Stimulated activated CD4-positive, alpha-beta T cell treated with anti-CD3 and anti-CD28 coated beads, Interleukin-1b, Interleukin-23, amount 100 ng/mL, for 24 hours (primary cell): ENCODE measurements around the gene RPH3AL.

Experiments
- DNase-seq, 4 experiments: peaks; one replicate each; pipeline ENCODE4 v3.0.0-alpha.2; 2020; ENCODE audit warnings: low read depth in 4 of 4, low spot score in 1 of 4

Gene RPH3AL

DNA sequence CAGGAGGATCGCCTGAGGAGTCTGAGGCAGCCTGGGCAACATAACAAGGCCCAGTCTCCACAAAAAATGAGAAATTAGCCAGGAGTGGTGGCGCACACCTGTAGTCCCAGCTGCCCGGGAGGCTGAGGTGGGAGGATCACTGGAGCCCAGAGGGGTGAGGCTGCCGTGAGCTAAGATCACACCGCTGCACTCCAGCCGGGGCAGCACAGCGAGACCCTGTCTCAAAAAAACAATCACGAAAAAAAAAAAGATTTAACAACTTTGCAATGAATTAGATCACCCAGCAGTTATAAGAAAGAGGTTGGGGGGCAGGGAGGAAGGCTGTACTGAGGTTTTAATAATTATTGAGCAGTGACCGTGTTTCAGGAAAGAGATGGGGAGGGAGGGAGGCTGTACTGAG is 49.4 kb downstream of the RPH3AL start:
- no peak for DNase-seq

DNA sequence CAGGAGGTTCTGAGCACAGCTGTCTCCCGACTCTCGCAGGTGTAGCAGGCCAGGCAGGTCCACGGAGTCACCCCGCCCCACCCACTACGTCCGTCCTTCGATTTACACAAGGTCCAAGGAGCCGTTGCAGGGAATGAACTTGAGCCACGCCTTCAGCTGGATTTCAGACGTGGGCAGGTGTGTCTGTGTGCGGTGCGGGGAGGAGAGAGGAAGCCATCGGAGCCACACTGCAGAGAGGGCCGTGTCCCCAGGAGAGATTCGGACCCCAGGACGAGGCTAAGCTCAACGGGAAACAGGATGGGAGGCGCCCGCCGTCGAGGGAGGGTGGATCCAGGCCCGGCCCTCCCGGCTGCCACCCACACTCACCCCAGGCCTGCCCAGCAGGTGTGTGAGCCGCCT is 50.3 kb downstream of the RPH3AL start:
- DNase-seq: no peak

DNA sequence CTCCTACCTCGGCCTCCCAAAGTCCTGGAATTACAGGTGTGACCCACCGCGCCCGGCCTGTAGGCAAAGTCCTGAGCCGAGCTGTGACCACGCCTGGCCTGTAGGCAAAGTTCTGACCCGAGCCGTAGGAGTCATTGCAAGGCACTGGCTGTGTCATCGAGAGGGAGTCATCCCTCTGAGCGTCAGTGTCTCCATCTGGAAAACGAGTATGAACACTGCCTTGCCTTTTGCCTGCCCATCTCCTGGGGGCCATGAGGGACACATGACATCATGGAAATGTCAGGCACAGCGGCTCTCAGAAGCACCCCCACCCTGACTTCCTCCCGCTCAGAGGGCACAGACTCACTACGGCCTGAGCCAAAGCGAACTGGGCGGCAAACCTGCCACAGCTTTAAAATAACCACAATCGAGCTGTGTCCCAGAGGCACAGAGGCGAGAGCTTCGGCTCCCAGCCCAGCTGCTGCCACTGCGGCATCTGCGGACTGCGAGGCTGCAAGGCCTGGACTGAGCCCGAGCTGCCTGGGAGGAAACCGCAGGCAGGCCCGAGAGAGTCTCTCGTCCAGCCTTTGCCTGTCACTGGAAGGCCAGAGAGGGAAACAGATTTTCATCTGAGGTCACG is 50.8 kb downstream of the RPH3AL start:
- no peak for DNase-seq

DNA sequence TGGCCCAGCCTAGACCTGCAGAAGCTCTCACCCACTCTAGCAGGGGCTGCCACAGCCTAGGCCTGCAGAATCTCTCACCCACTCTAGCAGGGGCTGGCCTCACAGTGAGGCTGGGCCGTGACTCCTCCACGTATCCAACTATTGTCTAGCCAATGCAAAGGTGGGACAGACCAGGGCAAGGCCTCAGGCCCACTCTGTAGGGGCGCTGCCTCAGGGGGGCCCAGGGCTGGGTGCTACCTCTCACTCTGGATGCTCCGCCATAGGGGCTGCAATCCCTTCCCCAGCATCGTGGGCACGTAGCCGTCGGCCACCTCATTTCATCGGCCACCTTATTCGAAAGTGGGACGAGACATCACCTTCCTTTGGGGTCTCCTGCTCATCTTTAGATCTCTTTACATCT is 51.7 kb downstream of the RPH3AL start:
- no peak for DNase-seq

DNA sequence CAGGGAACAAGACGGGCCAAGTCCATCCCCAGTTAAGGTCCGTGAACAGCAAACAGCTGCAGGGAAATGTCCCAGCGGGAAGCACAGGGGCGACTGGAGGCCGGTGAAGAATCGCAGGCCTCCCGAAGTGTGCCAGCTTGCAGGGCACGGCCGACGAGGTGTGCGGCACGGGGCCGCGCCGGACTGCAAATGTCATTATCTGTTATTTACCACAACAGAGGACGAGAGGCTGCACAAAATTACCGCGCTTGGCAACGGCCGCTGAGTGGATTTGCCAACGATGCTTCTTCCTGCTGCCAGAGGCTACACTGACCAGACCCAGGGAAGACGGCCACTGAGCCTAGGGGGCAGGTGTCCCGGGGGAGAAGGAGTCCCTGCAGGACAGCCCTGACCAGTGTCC is 53.1 kb downstream of the RPH3AL start:
- DNase-seq: no peak

DNA sequence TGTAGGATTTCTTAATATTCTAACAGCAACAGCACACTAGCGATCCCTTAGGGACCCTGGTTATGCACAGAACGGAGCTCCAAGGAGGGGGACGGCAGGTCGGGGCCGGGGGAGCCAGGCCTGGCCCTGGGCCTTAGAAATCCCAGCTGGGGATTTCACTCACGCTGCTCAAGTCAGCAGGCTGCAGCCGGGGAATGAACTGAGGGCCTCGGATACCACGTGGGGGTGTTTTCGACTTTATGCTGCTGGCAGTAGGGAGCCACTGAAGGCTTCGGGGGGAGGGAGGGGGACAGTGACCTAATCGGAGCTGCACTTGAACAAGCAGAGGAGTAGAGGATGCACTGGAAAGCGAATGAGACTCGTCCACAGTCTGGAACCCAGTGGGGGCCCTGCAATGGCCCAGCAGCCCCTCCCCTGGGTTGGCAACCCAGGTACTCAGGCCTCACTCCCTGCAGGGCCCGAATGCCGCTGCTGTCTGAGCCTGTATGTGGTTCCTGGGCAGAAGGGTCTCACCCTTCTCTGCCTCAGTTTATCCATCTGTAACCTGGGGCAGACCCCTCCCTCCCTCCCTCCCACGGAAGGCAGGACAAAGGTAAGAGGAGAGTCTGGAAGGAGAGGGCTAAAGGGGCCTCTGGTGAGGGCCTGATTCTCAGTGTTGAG is 53.7 kb downstream of the RPH3AL start:
- DNase-seq: no peak

DNA sequence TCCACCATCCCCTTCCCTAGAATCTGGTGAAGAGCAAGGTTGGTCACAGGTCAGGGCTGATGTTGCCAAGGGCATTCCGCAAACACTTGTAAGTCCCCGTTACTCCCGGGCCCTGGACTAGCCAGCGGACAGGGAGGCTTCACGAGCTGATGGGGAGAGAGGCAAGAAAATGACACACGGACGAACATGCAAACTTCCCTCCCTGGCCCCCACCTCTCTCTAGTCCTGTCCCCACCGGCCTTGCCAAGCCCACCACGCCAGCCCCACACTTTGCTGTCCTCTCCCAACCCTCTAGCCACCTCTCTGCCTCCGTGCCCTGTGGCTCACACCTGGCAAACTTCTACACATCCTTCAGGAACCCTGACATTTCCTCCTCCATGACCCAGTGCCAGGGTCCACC is 54.8 kb downstream of the RPH3AL start:
- DNase-seq: no peak

DNA sequence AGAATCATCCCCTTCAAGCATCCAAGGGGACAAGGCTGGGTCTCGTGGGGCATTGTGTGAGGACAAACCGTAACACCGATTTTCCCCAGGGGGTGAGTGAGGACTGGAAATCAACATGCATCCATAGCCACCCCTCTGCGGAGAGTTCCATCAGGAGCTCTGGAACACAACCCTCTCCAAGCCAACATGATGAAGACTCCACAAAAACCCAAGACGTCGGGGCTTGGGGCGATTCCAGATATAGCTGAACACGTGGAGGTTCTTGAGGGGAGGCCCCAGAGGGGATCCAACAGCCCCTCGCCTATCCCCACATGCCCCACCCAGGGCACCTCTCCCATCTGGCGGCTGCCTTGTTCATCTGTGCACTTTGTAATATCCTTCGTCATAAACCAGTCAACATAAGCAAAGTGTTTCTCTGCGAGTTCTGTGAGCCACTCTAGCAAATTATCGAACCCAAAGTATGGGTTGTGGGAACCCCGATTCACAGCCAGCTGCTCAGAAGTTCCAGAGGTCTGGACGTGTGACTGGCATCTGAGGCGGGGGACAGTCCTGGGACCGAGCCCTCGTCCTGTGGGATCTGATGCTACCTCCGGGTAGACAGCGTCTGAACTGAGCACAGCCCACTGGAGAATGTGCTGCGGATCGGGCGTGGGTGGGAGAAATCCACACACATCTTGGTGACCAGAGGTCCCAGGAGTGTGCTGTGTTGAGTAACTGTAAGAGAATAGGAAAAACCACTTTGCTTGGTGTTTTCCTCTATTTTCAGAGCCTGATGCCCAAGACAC is 55.5 kb downstream of the RPH3AL start:
- DNase-seq: no peak

DNA sequence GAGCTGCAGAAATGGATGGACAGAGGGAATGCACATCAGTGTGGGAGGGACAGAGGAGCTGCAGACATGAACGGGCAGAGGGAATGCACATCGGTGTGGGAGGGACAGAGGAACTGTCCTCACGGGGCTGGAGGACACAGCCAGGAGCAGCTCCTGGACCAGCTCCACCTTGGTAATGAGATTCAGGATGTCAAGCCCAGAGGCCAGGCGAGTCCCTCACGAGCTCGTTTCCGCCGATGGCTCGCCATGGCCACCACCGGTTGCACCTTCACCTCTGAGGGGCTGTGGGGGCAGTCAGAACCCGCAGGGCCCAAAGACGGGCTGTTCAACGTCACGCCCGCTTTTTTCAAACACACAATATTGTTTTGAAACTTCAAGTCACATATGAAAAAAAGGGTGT is 56.2 kb downstream of the RPH3AL start:
- DNase-seq: no peak

DNA sequence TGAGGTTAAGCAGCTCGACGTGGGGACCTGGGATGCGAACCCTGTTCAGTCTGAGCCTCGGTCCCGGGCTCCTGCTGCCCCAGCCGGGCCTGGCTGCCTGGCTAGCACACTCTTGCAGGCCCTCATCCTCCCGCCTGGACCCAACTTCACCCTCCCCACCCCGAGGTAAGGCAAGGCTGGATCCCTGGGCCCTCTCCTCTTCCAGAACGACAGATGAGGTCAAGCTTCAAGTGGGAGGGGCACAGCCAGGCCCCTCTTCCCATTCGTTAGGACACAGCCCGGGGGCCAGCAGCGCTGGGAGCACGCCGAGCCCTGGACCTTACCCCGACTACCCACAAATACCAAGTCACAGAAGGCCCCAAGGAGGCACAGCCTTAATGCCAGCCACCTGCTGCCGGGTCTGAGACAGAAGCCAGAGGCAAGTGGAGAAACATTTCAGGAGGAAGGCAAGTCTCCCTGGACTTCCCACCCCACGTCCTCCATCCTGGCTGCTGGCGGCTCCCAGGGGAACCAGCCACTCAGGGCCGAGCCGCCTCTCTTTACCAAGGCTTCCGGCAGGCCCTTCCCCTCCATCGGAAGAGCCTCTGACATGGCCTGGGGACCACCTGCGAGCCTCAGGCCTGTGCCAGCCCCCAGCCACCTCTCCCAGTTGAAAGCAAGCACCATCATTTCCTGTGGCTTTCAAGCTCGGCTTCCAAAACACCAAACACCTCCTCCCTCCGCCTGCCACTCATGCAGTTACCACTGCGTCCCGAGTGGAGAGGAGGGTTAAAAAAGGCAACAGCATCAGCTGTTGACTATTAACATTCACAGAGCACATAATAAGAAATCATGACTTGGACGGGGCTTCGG is 59.9 kb downstream of the RPH3AL start:
- no peak for DNase-seq

DNA sequence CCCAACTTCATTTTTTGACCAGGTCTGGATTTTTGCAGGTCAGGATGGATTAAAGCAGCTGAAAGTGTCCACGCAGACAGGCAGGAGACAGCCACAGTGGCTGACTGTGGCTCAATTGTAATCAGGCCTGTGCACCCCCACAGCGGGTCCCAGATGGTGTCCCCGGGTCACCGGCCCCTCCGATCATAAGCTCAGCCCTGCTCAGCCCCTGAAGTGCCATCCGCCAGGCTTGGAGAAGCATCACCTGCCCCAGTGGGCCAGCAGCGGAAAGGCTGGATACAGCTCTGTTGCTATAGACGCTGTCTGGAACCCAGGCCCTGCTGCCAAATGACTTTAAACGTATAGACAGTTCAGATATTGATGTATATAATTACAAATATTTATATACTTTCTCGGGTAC is 60.6 kb downstream of the RPH3AL start:
- DNase-seq: no peak

DNA sequence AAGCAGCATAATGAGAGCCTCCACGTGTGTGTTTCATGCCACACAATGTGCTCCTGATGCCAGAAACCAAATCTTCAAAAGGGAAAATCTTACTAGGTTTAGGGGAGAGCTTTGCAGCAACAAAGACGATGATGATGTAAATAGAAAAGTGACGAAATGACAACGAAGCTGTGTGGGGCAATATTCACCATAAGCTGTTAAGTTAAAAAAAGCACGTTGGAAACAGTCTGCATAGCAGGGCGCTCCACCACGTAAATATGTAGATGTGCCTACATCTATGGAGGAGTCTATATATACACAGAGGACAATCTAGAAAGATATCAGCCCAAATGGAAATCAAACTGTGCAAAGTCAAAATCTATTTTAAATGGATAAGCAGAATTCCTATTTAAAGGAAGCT is 61.0 kb downstream of the RPH3AL start:
- no peak for DNase-seq

DNA sequence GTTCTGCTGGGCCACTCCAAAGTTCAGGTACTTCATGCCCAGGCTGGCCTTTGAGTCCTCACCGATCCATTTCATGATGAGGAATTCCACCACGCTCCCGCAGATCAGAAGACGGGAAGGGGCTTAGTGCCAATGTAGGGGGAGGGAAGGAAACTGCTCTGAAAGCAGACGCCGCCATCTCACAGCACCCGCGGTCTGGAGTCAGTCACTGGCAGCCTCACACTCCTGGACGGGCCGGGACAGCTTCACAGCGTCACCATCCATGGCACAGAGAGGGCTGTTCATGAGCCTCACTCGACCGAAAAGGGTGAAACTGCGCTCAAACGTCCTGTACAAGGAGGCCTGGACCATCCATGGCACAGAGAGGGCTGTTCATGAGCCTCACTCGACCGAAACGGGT is 62.0 kb downstream of the RPH3AL start:
- no peak for DNase-seq

DNA sequence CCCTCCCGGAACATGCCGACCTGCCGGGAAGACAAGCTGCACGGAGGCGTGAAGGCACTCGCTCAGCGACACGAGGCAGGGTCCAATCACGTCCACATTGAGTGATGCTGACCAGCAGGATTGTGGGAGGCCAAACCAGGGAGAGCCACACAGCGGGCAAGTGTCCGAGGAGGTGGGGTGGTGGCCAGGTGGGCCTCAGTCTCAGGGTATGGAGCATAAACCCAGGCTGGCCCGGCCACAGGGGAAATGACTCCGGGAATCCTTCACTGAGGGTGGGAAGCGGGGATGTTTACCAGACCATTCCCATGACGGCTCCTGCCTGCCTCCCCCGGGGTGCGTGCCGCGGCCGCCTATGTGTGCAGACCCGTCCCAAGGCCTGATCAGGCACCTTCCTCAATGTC is 62.5 kb downstream of the RPH3AL start:
- DNase-seq: no peak

DNA sequence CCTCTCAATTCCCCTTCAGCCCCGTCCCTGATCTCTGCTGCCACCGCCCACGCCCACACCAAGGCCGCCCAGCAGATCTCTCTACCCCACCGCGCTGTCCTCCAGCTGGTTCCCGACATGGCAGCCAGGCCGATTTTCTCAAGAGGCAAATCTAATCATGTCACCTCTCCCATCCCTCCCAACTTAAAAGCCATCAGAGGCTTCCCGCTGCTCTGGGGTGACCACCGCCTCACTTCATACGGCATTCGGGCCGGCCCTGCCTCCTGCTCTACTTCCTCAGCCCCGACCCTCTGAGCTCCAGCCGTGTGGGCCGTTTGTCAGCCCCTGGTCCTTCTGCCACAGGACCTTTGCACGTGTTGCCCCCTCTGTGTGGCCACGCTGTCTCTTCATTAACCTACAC is 63.2 kb downstream of the RPH3AL start:
- no peak for DNase-seq

DNA sequence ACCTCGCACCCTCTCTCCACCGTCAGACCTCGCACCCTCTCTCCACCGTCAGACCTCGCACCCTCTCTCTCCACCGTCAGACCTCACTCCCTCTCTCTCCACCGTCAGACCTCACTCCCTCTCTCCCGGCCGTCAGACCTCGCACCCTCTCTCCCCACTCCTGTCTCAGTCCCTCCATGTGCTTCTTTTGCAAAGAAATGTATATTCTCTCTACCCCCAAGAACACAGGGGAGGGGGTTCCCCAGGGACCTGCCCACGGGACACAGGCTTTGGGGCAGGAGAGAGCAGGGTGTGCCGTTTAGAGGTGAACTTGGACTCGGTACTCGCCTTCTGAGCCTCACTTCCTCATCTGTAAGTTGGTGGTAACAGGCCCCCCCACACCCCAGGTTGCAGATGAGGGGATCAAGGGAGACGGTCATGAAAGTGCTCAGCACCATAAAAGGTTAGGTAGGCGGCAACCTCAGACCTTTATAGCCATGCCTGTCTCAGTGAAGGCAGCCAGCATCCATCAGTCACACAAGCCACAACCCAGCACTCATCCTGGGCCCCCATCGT is 63.7 kb downstream of the RPH3AL start:
- DNase-seq: no peak

DNA sequence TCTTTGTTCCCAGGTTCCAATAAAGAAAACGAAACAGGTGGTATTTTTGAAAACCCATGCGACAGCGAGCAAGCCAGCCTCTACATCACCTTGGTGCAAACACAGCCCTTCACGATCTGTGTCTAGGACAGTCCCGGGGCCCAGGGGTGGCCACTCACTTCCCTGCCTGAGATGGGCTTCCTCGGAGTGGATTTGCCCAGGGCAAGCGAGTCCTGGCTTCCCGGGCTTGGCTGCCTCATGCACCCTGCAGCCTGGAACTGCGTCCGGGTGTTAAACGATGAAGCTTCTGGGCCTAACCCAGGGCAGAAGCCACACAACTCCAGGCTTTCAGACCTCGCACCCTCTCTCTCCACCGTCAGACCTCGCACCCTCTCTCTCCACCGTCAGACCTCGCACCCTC is 66.0 kb downstream of the RPH3AL start:
- no peak for DNase-seq

DNA sequence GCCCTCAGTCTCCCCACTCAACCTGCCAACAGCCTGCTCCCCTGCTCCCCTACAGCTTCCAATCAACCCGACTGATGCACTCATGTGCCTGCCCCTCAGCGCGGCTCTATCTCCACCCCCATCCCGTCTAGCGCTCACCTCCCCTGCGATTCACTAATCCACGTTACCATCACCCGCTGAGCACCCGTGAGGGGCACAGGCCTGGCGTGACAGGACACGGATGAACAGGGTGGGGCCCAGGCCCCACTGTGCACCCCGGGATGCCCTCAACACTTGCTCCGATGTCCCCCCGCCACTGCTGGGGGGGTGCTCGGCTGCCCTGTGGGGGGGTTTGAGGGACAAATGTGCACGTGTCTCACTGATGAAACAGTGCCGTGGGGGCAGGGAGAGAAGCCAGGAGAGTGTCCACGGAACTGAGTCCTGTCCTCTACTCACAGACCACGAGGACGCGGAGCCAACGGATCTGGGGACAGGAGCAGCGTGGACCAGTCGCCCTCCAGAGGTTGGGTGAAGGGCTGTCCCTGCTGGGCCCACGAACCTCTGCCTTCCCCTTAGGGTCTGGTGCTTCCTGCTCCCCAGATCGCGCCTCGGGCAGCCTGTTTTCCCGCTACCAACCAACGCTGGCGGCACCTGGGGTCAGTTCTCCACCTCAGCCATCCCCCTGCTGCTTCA is 66.7 kb downstream of the RPH3AL start:
- DNase-seq: no peak

DNA sequence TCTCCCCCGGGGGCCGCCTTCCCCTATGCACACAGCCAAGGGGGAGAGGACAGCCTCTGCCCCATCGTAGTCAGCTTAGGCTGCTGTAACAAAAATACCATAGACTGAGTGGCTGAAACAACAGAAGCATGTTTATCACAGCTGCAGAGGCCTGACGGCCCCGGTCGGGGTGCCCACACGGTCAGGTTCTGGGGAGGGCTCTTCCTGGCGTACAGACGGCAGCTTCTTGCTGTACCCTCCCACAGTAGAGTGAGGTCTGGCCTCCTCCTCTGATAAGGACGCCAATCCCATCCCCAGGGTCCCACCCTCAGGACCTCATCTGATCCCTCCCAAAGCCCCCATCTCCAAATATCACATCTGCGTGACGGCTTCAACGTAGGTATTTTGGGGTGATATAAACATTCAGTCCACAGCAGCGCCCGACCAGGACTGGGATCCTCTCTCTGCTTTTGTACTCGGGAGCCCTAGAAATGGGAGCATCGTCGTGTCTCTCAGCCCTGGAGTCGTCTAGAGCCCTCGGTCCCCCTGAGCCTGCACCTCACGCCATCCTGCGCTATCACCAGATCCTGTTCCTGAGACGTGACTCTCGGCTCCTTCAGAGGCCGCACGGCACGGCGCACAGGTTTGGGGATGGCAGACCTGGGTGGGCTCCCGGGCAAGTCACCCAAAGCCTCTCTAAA is 67.8 kb downstream of the RPH3AL start:
- no peak for DNase-seq
